Loucy (cell line): ENCODE measurements around the gene CYBA.

Experiments used
- H2AFZ ChIP-seq: fragments of 200-600 bp; sonication (generic); 2 replicates; pipeline ENCODE4 v1.6.0; 2016; ENCODE audit warnings: antibody characterized with exemption, mild to moderate bottlenecking, low read length, moderate library complexity
- H3F3A ChIP-seq: fragments of 200-600 bp; 2 replicates; pipeline ENCODE4 v1.6.0; 2016; ENCODE audit warnings: antibody characterized with exemption, low read depth, mild to moderate bottlenecking
- H3K27me3 ChIP-seq: fragments of 200-600 bp; sonication (generic); 2 replicates; pipeline ENCODE4 v1.6.1; 2014; ENCODE audit warnings: low read length, mild to moderate bottlenecking; ENCODE audit not compliant: insufficient read depth, poor library complexity, severe bottlenecking
- H3K36me3 ChIP-seq: fragments of 200-600 bp; sonication (generic); 2 replicates; pipeline ENCODE4 v1.6.1; 2016; ENCODE audit warnings: low read length; ENCODE audit not compliant: insufficient read depth
- H3K4me1 ChIP-seq: fragments of 200-600 bp; sonication (generic); 2 replicates; pipeline ENCODE4 v1.5.1; 2014; ENCODE audit warnings: low read length, mild to moderate bottlenecking; ENCODE audit not compliant: insufficient read depth, poor library complexity, severe bottlenecking
- H3K4me2 ChIP-seq: fragments of 200-600 bp; sonication (generic); 2 replicates; pipeline ENCODE4 v1.6.0; 2014; ENCODE audit warnings: antibody characterized with exemption, low read length, low read depth, mild to moderate bottlenecking; ENCODE audit not compliant: poor library complexity, severe bottlenecking
- H3K4me3 ChIP-seq: fragments of 200-600 bp; sonication (generic); 2 replicates; pipeline ENCODE4 v1.5.1; 2014; ENCODE audit warnings: low read length, mild to moderate bottlenecking, mixed read lengths; ENCODE audit not compliant: poor library complexity, severe bottlenecking
- H3K79me2 ChIP-seq: fragments of 200-600 bp; sonication (generic); 2 replicates; pipeline ENCODE4 v1.6.1; 2014; ENCODE audit warnings: low read length; ENCODE audit not compliant: insufficient read depth
- H3K9ac ChIP-seq: fragments of 200-600 bp; sonication (generic); 2 replicates; pipeline ENCODE4 v1.6.0; 2014; ENCODE audit warnings: mild to moderate bottlenecking, low read depth, low read length, moderate library complexity; ENCODE audit not compliant: poor library complexity, severe bottlenecking
- H3K9me2 ChIP-seq: fragments of 200-600 bp; sonication (generic); replicated peaks from 2 replicates; pipeline ENCODE4 v1.6.1; 2016; ENCODE audit warnings: low read depth, low read length, mixed read lengths
- H3K9me3 ChIP-seq: fragments of 200-600 bp; sonication (generic); 2 replicates; pipeline ENCODE4 v1.6.1; 2014; ENCODE audit warnings: mild to moderate bottlenecking, antibody characterized with exemption, low read length, low read depth; ENCODE audit not compliant: insufficient read depth
- H4K20me1 ChIP-seq: fragments of 200-600 bp; sonication (generic); 2 replicates; pipeline ENCODE4 v1.6.0; 2014; ENCODE audit warnings: antibody characterized with exemption, low read length, mild to moderate bottlenecking; ENCODE audit not compliant: insufficient read depth, poor library complexity, severe bottlenecking
- EZH2phosphoT487 ChIP-seq: fragments of 200-600 bp; IDR thresholded peaks from 2 replicates; pipeline ENCODE4 v1.6.1; 2018; ENCODE audit warnings: antibody characterized with exemption, mild to moderate bottlenecking, moderate library complexity, borderline replicate concordance
- TF ChIP-seq, protein P1 (sequence below): fragments of 200-600 bp; sonication (generic); conservative IDR thresholded peaks from 2 replicates; pipeline ENCODE4 v1.5.1; 2014; ENCODE audit warnings: mild to moderate bottlenecking, antibody characterized with exemption, low read length

Gene CYBA

DNA sequence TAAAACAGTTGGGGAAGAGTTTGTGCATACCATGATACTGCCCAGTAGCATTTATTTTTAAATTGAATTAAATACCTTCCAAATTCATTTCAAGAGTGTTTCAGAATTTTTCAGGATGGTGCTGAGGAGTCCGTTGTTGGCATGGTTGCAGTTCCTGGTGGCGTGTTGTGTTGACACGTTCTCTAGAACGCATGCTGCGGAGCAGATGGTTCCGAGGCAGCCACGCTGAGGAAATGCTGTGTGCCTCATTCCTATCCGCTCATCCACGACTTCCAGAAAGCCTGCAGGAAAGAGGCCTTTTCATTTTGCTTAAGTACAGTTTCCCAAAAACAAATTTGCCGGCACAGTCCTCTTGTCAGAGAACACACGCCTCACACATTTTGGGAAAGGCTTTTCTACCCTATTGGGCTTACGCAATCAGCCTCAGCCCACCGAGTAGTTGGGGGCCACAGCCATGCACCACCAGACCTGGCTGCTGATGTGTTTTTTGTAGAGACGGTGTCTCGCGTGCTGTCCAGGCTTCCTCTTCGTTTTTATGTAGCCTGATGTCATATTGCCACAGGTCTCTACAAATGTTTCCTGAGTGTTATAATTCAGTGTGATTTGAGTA is 44.6 kb downstream of the CYBA start:
- no peak overlapping the region for H3K4me2 ChIP-seq
- H3K4me3 ChIP-seq: no peak overlapping the region
- H3K27me3 ChIP-seq: no peaks in the 10 kb centered on the region
- H3K4me1 ChIP-seq: no peaks in the 10 kb centered on the region
- H3K9me2 ChIP-seq: no peaks in the 10 kb centered on the region
- H2AFZ ChIP-seq: no peak overlapping the region
- H3F3A ChIP-seq: no peaks in the 10 kb centered on the region
- no peak for TF ChIP-seq EZH2phosphoT487
- TF ChIP-seq, protein P1, sequence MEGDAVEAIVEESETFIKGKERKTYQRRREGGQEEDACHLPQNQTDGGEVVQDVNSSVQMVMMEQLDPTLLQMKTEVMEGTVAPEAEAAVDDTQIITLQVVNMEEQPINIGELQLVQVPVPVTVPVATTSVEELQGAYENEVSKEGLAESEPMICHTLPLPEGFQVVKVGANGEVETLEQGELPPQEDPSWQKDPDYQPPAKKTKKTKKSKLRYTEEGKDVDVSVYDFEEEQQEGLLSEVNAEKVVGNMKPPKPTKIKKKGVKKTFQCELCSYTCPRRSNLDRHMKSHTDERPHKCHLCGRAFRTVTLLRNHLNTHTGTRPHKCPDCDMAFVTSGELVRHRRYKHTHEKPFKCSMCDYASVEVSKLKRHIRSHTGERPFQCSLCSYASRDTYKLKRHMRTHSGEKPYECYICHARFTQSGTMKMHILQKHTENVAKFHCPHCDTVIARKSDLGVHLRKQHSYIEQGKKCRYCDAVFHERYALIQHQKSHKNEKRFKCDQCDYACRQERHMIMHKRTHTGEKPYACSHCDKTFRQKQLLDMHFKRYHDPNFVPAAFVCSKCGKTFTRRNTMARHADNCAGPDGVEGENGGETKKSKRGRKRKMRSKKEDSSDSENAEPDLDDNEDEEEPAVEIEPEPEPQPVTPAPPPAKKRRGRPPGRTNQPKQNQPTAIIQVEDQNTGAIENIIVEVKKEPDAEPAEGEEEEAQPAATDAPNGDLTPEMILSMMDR: no peak
- peaks cover 21% of the 10 kb centered on the region; the same call in 1 of the 2 replicates for H3K36me3 ChIP-seq
- H3K79me2 ChIP-seq: no peaks in the 10 kb centered on the region
- no peaks in the 10 kb centered on the region for H4K20me1 ChIP-seq
- no peak overlapping the region for H3K9ac ChIP-seq
- H3K9me3 ChIP-seq: no peaks in the 10 kb centered on the region

DNA sequence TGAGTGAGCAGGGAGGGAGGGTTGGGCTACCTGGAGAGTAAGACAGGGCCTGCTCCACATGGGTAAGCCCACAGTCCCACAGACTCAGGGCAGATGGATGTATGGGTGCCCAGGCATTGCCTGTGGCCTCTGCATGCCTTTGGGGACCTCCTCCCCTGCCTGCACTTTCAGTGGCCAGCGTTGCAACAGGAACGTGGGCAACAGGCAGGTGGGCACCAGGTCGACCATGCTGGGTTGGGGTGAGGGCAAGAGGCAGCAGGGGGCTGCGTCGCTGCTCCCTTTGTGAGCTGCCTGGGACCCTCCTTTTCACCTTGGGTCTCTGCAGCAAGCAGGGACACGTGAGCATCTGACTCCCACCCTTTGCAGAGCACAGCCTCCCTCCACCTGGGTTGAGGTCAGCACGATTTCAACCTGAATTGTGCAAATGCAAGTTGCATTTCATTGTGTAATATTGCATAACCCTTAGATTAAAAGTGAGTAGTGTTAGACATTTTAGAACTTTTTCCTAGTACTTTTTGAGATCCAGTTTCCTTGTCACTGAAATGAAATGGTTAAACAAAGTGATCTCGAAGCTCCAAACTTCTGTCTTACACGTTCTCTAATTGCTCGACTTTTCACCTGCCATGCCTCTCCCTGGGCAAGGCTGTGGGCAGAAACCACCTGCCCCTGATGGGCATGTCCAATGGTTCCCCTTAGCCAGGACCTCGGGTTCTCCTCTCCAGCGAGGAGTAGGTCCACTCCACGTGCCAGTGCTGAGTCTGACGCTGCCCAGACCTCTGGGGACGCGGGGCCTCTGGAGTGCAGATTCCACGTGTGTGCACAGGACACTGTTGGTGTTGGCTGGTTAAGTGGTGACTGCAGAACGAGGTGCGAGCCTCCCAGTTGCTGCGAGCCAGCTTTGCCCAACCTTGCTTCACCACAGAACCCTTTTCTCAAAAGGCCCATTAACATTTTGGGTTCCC is 45.4 kb downstream of the CYBA start:
- Histone ChIP-seq H3K4me1 (no peaks in the 10 kb centered on the region), H2AFZ (no peak overlapping the region), H3K9me3 (no peaks in the 10 kb centered on the region), H3F3A (no peaks in the 10 kb centered on the region), H3K4me3 (no peak overlapping the region), H3K9ac (no peak overlapping the region), H3K79me2 (no peaks in the 10 kb centered on the region), H3K9me2 (no peaks in the 10 kb centered on the region), H3K27me3 (no peaks in the 10 kb centered on the region), H4K20me1 (no peaks in the 10 kb centered on the region), H3K4me2 (no peak overlapping the region), H3K36me3 (peaks cover 23% of the 10 kb centered on the region; the same call in 1 of the 2 replicates)
- no peak for TF ChIP-seq EZH2phosphoT487
- TF ChIP-seq, protein P1: no peak

DNA sequence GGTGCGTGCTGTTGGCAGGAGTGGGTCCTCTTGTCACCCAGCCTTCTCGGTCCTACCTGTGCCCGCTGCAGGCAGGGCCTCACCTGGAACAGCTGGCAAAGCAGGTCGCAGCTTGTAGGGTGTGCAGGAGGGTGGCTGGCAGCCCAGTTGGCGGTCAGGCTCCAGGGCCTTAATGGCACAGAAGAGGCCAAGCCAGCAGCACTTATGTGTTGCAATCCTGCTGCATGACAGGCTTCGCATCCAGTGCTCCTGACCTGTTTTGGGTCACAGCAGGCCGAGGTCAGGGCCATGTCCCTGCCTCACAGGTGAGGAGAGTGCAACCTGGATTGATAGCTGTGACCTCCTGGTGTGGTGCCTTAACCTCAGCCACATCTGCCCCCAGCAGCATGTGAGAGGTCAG is 48.8 kb downstream of the CYBA start:
- Histone ChIP-seq H3K36me3 (peaks cover 26% of the 10 kb centered on the region; the same call in 1 of the 2 replicates), H3K9me3 (no peaks in the 10 kb centered on the region), H3K4me3 (no peak overlapping the region), H3F3A (no peaks in the 10 kb centered on the region), H3K9ac (no peak overlapping the region), H2AFZ (no peak overlapping the region), H3K79me2 (no peaks in the 10 kb centered on the region), H3K27me3 (no peaks in the 10 kb centered on the region), H3K4me2 (no peak overlapping the region), H4K20me1 (no peaks in the 10 kb centered on the region), H3K9me2 (no peaks in the 10 kb centered on the region), H3K4me1 (no peaks in the 10 kb centered on the region)
- TF ChIP-seq EZH2phosphoT487: no peak
- TF ChIP-seq, protein P1: no peak
